Panc1 (cell line): ENCODE data around the gene OSTF1.

Experiments used
- TCF7L2 ChIP-seq: IDR thresholded peaks from 2 replicates; pipeline ENCODE4 v1.6.1; 2011; ENCODE audit warnings: mild to moderate bottlenecking, low read depth, low read length, inconsistent platforms
- TF ChIP-seq, protein P1 (sequence below): fragments of 450-650 bp; IDR thresholded peaks from 2 replicates; pipeline ENCODE4 v1.5.1; 2017; ENCODE audit warnings: mild to moderate bottlenecking
- TF ChIP-seq, protein P2 (sequence below), 2 experiments: IDR thresholded peaks; 2 replicates each; pipeline ENCODE4 v1.6.1; 2011 to 2012; ENCODE audit warnings: low read depth in 2 of 2, control low read depth in 1 of 2, low read length in 1 of 2, mild to moderate bottlenecking in 1 of 2, moderate library complexity in 1 of 2; ENCODE audit not compliant: insufficient read depth in 1 of 2

DNA sequence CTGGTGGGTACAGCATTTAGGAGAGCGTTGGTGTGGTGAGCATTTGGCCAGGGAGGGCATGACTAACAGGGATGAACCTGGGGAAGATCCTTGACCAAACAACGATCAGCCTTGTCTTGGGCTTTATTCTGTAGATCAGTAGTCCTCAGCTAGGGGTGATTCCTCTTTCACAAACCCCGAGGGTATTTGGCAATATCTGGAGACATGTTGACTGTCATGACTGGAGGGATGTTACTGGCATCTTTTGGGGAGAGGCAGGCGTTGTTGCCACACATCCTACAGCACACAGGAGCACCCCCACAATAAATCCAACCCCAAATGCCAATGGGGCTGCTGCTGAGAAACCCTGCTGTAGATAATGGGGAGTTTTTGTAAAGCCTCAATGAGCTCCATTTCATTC lies 43.9 kb downstream of the OSTF1 start:
- TF ChIP-seq, protein P1, sequence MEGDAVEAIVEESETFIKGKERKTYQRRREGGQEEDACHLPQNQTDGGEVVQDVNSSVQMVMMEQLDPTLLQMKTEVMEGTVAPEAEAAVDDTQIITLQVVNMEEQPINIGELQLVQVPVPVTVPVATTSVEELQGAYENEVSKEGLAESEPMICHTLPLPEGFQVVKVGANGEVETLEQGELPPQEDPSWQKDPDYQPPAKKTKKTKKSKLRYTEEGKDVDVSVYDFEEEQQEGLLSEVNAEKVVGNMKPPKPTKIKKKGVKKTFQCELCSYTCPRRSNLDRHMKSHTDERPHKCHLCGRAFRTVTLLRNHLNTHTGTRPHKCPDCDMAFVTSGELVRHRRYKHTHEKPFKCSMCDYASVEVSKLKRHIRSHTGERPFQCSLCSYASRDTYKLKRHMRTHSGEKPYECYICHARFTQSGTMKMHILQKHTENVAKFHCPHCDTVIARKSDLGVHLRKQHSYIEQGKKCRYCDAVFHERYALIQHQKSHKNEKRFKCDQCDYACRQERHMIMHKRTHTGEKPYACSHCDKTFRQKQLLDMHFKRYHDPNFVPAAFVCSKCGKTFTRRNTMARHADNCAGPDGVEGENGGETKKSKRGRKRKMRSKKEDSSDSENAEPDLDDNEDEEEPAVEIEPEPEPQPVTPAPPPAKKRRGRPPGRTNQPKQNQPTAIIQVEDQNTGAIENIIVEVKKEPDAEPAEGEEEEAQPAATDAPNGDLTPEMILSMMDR, result no peak
- TF ChIP-seq TCF7L2, result no peak
- TF ChIP-seq, protein P2, sequence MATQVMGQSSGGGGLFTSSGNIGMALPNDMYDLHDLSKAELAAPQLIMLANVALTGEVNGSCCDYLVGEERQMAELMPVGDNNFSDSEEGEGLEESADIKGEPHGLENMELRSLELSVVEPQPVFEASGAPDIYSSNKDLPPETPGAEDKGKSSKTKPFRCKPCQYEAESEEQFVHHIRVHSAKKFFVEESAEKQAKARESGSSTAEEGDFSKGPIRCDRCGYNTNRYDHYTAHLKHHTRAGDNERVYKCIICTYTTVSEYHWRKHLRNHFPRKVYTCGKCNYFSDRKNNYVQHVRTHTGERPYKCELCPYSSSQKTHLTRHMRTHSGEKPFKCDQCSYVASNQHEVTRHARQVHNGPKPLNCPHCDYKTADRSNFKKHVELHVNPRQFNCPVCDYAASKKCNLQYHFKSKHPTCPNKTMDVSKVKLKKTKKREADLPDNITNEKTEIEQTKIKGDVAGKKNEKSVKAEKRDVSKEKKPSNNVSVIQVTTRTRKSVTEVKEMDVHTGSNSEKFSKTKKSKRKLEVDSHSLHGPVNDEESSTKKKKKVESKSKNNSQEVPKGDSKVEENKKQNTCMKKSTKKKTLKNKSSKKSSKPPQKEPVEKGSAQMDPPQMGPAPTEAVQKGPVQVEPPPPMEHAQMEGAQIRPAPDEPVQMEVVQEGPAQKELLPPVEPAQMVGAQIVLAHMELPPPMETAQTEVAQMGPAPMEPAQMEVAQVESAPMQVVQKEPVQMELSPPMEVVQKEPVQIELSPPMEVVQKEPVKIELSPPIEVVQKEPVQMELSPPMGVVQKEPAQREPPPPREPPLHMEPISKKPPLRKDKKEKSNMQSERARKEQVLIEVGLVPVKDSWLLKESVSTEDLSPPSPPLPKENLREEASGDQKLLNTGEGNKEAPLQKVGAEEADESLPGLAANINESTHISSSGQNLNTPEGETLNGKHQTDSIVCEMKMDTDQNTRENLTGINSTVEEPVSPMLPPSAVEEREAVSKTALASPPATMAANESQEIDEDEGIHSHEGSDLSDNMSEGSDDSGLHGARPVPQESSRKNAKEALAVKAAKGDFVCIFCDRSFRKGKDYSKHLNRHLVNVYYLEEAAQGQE (IDR thresholded peaks at IDR 0.05; ENCODE audit: insufficient read depth in 1 of 2, low read depth in 2 of 2, low read length in 1 of 2), result no peak
